Dedifferentiated amniotic fluid mesenchymal stem cell (primary cell): ENCODE results near the gene MUC22.
"Not testable (repeated sequence)": the region's sequence is repeated elsewhere in the genome, so short reads cannot be mapped to it uniquely, and the experiment has no call there.

Source experiments
- DNase-seq: peaks from one replicate; pipeline ENCODE4 v3.0.0-alpha.2; 2016; ENCODE audit errors: extremely low spot score

Gene MUC22

GRCh38 chr6:31037682-31038081 is 27.4 kb downstream of the MUC22 start:
- DNase-seq: peak; percentile 94

GRCh38 chr6:31038559-31038958 is 28.3 kb downstream of the MUC22 start:
- no peak for DNase-seq

GRCh38 chr6:31040801-31041200 is 30.5 kb downstream of the MUC22 start:
- DNase-seq: no peak

- no peak for DNase-seq
Observed at GRCh38 chr6:31041372-31041974, 31.2 kb downstream of the MUC22 start.

GRCh38 chr6:31042806-31043205 is 32.5 kb downstream of the MUC22 start:
- DNase-seq: peak; percentile 48

GRCh38 chr6:31048099-31048498 is 37.8 kb downstream of the MUC22 start:
- DNase-seq: no peak

GRCh38 chr6:31049518-31049917 is 39.2 kb downstream of the MUC22 start:
- no peak for DNase-seq

GRCh38 chr6:31053187-31053586 is 42.9 kb downstream of the MUC22 start:
- not testable (repeated sequence) for DNase-seq

GRCh38 chr6:31053873-31054272 is 43.6 kb downstream of the MUC22 start:
- no peak for DNase-seq

- DNase-seq: no peak
Observed at GRCh38 chr6:31055441-31055840, 45.2 kb downstream of the MUC22 start.

- DNase-seq: peak; percentile 23
Observed at GRCh38 chr6:31057426-31058003, 47.2 kb downstream of the MUC22 start.

GRCh38 chr6:31058128-31058894 is 48.0 kb downstream of the MUC22 start:
- DNase-seq: peak; percentile 86

GRCh38 chr6:31060145-31060544 is 49.9 kb downstream of the MUC22 start:
- no peak for DNase-seq

GRCh38 chr6:31063906-31064435 is 53.7 kb downstream of the MUC22 start:
- DNase-seq: no peak

- DNase-seq: peak; percentile 38
Observed at GRCh38 chr6:31065556-31065955, 55.3 kb downstream of the MUC22 start.

GRCh38 chr6:31067028-31067427 is 56.8 kb downstream of the MUC22 start:
- not testable (repeated sequence) for DNase-seq

GRCh38 chr6:31067891-31068668 is 57.8 kb downstream of the MUC22 start:
- not testable (repeated sequence) for DNase-seq

- peak; percentile 71 for DNase-seq
Observed at GRCh38 chr6:31068669-31069340, 58.5 kb downstream of the MUC22 start.

- DNase-seq: peak; percentile 77
Observed at GRCh38 chr6:31070711-31071197, 60.5 kb downstream of the MUC22 start.

GRCh38 chr6:31074401-31074800 is 64.1 kb downstream of the MUC22 start:
- DNase-seq: peak; percentile 57

- DNase-seq: no peak
Observed at GRCh38 chr6:31075528-31075927, 65.3 kb downstream of the MUC22 start.
